ENCODE results near the gene TDP1.

TDP1 gene

GRCh38 chr14:90087433-90087832, 131.7 kb downstream of the TDP1 start:
- TF ChIP-seq TAF1 (IDR thresholded peaks at IDR 0.05; ENCODE audit: borderline replicate concordance, insufficient read depth, low read length) (no peak), POLR2AphosphoS5 (IDR thresholded peaks at IDR 0.05; ENCODE audit: low read depth, low read length) (no peak), FOXP2 (optimal IDR thresholded peaks at IDR 0.05; ENCODE audit: borderline replicate concordance, extremely low read depth, extremely low read length, insufficient read depth) (no peak), SIN3A (IDR thresholded peaks at IDR 0.05; ENCODE audit: borderline replicate concordance, insufficient read depth, low read length) (no peak), REST (IDR thresholded peaks at IDR 0.05; ENCODE audit: insufficient read depth in 1 of 2, low read depth in 2 of 2, low read length in 2 of 2) (no peak)

DNA sequence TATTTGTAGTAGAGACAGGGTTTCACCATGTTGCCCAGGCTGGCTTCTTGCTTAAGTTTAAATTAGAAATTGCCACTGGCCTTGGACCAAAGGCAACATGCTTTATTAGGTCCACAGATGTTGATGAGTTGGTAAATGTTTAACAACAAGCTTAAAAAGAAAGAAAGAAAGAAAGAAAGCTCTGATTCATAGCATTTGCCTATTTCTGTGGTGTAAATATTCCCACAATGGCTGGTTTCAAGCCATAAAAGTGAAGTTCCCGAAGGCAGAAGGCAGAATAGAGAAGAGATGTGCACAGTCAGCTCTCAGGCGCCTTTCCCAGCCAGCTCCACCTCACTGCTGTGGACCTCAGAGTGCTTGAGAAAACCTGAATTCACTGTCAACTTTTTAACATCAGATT, 132.4 kb downstream of the TDP1 start:
- TF ChIP-seq SIN3A (IDR thresholded peaks at IDR 0.05; ENCODE audit: borderline replicate concordance, insufficient read depth, low read length) (no peak), TAF1 (IDR thresholded peaks at IDR 0.05; ENCODE audit: borderline replicate concordance, insufficient read depth, low read length) (no peak), POLR2AphosphoS5 (IDR thresholded peaks at IDR 0.05; ENCODE audit: low read depth, low read length) (no peak), REST (IDR thresholded peaks at IDR 0.05; ENCODE audit: insufficient read depth in 1 of 2, low read depth in 2 of 2, low read length in 2 of 2) (no peak), FOXP2 (optimal IDR thresholded peaks at IDR 0.05; ENCODE audit: borderline replicate concordance, extremely low read depth, extremely low read length, insufficient read depth) (no peak)

DNA sequence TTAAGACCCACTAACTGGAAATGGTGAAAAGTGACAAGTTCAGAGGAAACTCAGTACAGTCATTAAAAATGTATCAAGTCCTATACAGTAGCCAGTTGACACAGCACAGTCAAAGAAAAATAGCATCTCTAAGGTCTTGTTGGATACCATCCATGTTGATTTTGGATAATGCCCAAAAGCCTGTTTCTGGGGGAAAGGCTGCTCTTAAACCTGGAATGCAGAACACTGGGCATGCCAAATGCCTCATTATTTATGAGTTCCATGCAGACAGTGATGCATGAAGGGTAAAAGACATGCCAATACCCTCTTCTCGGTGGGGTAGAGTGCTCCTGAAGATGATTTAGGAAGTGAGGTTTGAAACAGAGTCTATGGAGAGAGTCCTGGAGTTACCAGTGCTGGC, 135.7 kb downstream of the TDP1 start:
- TF ChIP-seq SIN3A (IDR thresholded peaks at IDR 0.05; ENCODE audit: borderline replicate concordance, insufficient read depth, low read length) (no peak), POLR2AphosphoS5 (IDR thresholded peaks at IDR 0.05; ENCODE audit: low read depth, low read length) (no peak), REST (IDR thresholded peaks at IDR 0.05; ENCODE audit: insufficient read depth in 1 of 2, low read depth in 2 of 2, low read length in 2 of 2) (no peak), FOXP2 (optimal IDR thresholded peaks at IDR 0.05; ENCODE audit: borderline replicate concordance, extremely low read depth, extremely low read length, insufficient read depth) (no peak)

GRCh38 chr14:90093942-90094595, 138.3 kb downstream of the TDP1 start:
- TF ChIP-seq REST (IDR thresholded peaks at IDR 0.05; ENCODE audit: insufficient read depth in 1 of 2, low read depth in 2 of 2, low read length in 2 of 2) (no peak), POLR2AphosphoS5 (IDR thresholded peaks at IDR 0.05; ENCODE audit: low read depth, low read length) (no peak), TAF1 (IDR thresholded peaks at IDR 0.05; ENCODE audit: borderline replicate concordance, insufficient read depth, low read length) (no peak)

All from PFSK-1 (cell line).